ENCODE data around the gene RBM25.
A peak's percentile ranks its signal among the peaks of the same experiment; 100 is the strongest.
"Not testable (repeated sequence)": the region's sequence is repeated elsewhere in the genome, so short reads cannot be mapped to it uniquely, and the experiment has no call there.

RBM25 gene

DNA sequence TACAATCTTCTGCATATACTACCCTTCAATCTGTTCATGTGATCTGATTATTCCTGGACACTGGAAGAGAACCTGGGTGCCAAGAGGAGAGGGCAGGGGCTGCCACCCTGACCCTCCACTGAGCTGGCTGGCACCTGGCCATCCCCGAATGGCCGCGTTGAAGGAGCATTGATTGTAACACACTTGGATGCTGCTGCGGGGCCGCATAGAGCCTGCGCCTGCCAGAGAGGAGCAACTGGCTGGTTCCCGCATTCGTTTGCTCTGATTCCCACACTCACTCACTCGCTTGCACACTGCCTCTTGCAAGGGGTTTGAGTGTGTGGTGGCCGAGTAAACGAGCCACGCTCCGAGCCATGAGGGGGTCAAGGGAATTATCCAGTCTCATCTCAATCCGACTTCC is 110.4 kb downstream of the RBM25 start:
- DNase-seq (ENCODE audit: low read depth), result no peak
- no peak overlapping the region for H3K4me3 ChIP-seq (ENCODE audit: low read length)
- TF ChIP-seq, protein P1, sequence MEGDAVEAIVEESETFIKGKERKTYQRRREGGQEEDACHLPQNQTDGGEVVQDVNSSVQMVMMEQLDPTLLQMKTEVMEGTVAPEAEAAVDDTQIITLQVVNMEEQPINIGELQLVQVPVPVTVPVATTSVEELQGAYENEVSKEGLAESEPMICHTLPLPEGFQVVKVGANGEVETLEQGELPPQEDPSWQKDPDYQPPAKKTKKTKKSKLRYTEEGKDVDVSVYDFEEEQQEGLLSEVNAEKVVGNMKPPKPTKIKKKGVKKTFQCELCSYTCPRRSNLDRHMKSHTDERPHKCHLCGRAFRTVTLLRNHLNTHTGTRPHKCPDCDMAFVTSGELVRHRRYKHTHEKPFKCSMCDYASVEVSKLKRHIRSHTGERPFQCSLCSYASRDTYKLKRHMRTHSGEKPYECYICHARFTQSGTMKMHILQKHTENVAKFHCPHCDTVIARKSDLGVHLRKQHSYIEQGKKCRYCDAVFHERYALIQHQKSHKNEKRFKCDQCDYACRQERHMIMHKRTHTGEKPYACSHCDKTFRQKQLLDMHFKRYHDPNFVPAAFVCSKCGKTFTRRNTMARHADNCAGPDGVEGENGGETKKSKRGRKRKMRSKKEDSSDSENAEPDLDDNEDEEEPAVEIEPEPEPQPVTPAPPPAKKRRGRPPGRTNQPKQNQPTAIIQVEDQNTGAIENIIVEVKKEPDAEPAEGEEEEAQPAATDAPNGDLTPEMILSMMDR (conservative IDR thresholded peaks at IDR 0.05; ENCODE audit: low read depth, low read length), result no peak

DNA sequence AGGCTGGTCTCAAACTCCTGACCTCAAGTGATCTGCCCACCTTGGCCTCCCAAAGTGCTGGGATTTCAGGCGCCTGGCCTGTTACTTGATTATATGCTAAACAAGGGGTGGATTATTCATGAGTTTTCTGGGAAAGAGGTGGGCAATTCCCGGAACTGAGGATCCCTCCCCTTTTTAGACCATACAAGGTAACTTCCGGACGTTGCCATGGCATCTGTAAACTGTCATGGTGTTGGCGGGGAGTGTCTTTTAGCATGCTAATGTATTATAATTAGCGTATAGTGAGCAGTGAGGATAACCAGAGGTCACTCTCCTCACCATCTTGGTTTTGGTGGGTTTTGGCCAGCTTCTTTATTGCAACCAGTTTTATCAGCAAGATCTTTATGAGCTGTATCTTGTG is 111.5 kb downstream of the RBM25 start:
- DNase-seq (ENCODE audit: low read depth); H3K4me3 ChIP-seq (ENCODE audit: low read length): not testable (repeated sequence)

DNA sequence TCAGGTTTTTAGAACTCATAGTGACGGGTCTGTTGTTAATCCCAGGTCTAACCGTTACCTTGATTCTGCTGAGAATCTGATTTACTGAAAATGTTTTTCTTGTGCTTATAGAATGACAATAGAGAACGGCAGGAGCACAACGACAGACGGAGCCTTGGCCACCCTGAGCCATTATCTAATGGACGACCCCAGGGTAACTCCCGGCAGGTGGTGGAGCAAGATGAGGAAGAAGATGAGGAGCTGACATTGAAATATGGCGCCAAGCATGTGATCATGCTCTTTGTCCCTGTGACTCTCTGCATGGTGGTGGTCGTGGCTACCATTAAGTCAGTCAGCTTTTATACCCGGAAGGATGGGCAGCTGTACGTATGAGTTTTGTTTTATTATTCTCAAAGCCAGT is 112.4 kb downstream of the RBM25 start:
- DNase-seq (ENCODE audit: low read depth), result no peak
- no peak overlapping the region for H3K4me3 ChIP-seq (ENCODE audit: low read length)
- TF ChIP-seq, protein P1 (conservative IDR thresholded peaks at IDR 0.05; ENCODE audit: low read depth, low read length), result no peak

DNA sequence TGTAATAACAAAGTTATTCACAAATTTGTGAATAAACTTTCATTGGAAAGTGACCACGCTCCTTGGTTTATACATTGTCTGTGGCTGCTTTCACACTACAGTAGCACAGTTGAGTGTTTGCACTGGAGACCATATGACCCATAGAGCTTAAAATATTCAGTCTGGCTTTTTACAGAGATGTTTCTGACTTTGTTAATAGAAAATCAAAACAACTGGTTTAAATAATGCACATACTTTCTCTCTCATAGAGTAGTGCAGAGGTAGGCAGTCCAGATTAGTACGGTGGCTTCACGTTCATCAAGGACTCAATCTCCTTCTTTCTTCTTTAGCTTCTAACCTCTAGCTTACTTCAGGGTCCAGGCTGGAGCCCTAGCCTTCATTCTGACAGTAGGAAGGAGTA is 114.2 kb downstream of the RBM25 start:
- no peak for DNase-seq (ENCODE audit: low read depth)
- no peak overlapping the region for H3K4me3 ChIP-seq (ENCODE audit: low read length)
- TF ChIP-seq, protein P1 (conservative IDR thresholded peaks at IDR 0.05; ENCODE audit: low read depth, low read length), result no peak

DNA sequence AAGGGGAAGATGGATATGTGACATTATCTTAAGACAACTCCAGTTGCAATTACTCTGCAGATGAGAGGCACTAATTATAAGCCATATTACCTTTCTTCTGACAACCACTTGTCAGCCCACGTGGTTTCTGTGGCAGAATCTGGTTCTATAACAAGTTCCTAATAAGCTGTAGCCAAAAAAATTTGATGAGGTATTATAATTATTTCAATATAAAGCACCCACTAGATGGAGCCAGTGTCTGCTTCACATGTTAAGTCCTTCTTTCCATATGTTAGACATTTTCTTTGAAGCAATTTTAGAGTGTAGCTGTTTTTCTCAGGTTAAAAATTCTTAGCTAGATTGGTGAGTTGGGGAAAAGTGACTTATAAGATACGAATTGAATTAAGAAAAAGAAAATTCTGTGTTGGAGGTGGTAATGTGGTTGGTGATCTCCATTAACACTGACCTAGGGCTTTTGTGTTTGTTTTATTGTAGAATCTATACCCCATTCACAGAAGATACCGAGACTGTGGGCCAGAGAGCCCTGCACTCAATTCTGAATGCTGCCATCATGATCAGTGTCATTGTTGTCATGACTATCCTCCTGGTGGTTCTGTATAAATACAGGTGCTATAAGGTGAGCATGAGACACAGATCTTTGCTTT is 114.9 kb downstream of the RBM25 start:
- no peak for DNase-seq (ENCODE audit: low read depth)
- no peak overlapping the region for H3K4me3 ChIP-seq (ENCODE audit: low read length)
- TF ChIP-seq, protein P1 (conservative IDR thresholded peaks at IDR 0.05; ENCODE audit: low read depth, low read length), result peak; percentile 54

Data from retinal pigment epithelial cell (primary cell).